ENCODE results near the gene SYT3.

GRCh38 chr19:50657712-50658440 lies 18.2 kb upstream of the SYT3 start:
- no peak for TF ChIP-seq CTCF (conservative IDR thresholded peaks at IDR 0.05; ENCODE audit: low read depth, low read length)
- no peak for TF ChIP-seq EZH2 (IDR thresholded peaks at IDR 0.05; ENCODE audit: borderline replicate concordance, low read depth, low read length, poor library complexity, severe bottlenecking)
